Bronchial epithelial cell (primary cell): ENCODE results near the gene SCUBE3. TPM values are rescaled to one million over a fixed set of nuclear protein-coding genes. Genes with fewer than 3 reads are reported as not detected.

Experiments
- DNase-seq: peaks from one replicate; pipeline ENCODE4 v3.0.0-alpha.2; 2010; ENCODE audit warnings: low read depth
- FAIRE-seq: peaks from 2 replicates; lab custom pipeline; 2011; peaks lifted over from hg19 to GRCh38; lab: Jason Lieb, UNC
- H3K27me3 ChIP-seq: 2 replicates; pipeline ENCODE4 v1.5.1; 2011; ENCODE audit warnings: low read length; ENCODE audit not compliant: control insufficient read depth, insufficient read depth
- H3K36me3 ChIP-seq: 2 replicates; pipeline ENCODE4 v1.5.1; 2011; ENCODE audit warnings: low read length; ENCODE audit not compliant: control insufficient read depth, insufficient read depth
- H3K4me3 ChIP-seq: 2 replicates; pipeline ENCODE4 v1.5.1; 2011; ENCODE audit warnings: mild to moderate bottlenecking, low read depth, low read length, control low read depth
- total RNA-seq: library from RNA; depleted of rRNA; stranded (reverse); fragments of >200 nt; gene quantifications from 2 replicates; pipeline ENCODE4 v1.2.1, GENCODE V29; 2014
- TF ChIP-seq, protein P1 (sequence below): IDR thresholded peaks from 2 replicates; pipeline ENCODE4 v1.5.1; 2011; ENCODE audit warnings: mild to moderate bottlenecking, moderate library complexity, low read length, control low read depth, inconsistent platforms; ENCODE audit not compliant: insufficient read depth, severe bottlenecking

SCUBE3 gene
- total RNA-seq, 1 donor from 2014 or later, result not detected

DNA sequence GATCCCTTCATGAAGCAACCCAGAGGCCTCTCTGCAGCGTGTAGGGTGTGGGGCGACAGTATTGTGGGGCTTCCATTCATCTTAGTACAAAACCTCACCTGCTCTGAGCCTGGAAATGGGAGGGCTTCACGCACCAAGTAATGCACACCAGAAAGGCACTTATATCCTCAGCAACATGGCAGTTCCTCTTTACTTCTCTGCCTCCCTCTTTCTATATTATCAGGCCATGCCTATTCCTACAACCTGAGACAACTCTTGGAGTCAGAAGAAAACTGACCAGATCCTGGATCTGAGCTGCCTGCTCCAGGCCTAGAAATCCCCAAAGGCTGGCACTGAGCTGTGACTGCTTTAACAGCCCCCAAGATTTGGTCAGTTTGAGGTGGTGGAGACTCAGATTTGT lies 38.2 kb downstream of the SCUBE3 start:
- no peaks in the 10 kb centered on the region for H3K27me3 ChIP-seq
- FAIRE-seq (no peak), DNase-seq (no peak)
- TF ChIP-seq, protein P1, sequence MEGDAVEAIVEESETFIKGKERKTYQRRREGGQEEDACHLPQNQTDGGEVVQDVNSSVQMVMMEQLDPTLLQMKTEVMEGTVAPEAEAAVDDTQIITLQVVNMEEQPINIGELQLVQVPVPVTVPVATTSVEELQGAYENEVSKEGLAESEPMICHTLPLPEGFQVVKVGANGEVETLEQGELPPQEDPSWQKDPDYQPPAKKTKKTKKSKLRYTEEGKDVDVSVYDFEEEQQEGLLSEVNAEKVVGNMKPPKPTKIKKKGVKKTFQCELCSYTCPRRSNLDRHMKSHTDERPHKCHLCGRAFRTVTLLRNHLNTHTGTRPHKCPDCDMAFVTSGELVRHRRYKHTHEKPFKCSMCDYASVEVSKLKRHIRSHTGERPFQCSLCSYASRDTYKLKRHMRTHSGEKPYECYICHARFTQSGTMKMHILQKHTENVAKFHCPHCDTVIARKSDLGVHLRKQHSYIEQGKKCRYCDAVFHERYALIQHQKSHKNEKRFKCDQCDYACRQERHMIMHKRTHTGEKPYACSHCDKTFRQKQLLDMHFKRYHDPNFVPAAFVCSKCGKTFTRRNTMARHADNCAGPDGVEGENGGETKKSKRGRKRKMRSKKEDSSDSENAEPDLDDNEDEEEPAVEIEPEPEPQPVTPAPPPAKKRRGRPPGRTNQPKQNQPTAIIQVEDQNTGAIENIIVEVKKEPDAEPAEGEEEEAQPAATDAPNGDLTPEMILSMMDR, result no peak
- no peaks in the 10 kb centered on the region for H3K36me3 ChIP-seq
- H3K4me3 ChIP-seq, result no peak overlapping the region

- H3K27me3 ChIP-seq, result no peaks in the 10 kb centered on the region
- FAIRE-seq (no peak), DNase-seq (no peak)
- TF ChIP-seq, protein P1, result no peak
- H3K4me3 ChIP-seq, result no peak overlapping the region
- H3K36me3 ChIP-seq, result no peaks in the 10 kb centered on the region
These were observed 39.5 kb downstream of the SCUBE3 start for GRCh38 chr6:35253249-35253648.

DNA sequence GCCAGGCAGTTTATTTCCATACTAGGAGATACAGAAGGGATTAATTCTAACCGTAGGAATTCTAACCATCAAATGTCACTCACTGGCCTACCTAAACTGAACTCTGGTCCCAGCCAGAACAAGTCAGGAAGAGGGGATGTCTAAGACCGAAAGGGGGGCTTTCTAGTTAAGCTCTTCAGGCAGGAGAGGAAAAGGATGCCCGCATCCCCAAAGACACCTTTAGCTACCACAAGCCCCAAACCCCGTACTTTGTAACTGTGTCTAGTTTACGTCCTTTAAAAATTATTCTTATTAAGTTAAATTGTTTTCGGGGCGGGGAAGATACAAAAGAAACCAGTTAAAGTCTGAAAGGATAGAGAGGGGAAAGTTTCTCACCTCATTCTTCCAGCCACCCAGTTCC lies 44.6 kb downstream of the SCUBE3 start:
- Histone ChIP-seq H3K27me3 (no peaks in the 10 kb centered on the region), H3K4me3 (peak overlapping the region; percentile 88), H3K36me3 (no peaks in the 10 kb centered on the region)
- TF ChIP-seq, protein P1, result no peak
- FAIRE-seq (no peak), DNase-seq (no peak)

DNA sequence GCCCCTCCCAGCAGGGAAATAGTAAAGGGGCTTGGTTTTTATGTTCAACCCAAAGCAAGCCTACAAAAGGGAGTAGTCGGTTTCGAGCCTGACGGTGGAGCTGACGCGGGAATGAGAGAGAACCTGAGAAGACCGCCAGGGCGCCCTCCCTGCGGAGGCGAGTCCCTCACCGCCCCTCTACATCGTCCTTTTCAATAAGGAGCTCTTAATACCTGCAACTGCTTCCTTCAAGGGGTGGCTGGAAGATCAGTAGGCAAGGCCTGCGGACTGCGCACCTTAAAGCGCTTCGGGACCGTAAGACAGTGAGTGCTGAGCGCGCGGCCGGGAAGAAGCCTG lies 45.1 kb downstream of the SCUBE3 start:
- Histone ChIP-seq H3K36me3 (no peaks in the 10 kb centered on the region), H3K27me3 (no peaks in the 10 kb centered on the region), H3K4me3 (peak overlapping the region; percentile 88)
- DNase-seq (peak; percentile 51), FAIRE-seq (no peak)
- TF ChIP-seq, protein P1, result peak; percentile 4

GRCh38 chr6:35259194-35259947 lies 45.6 kb downstream of the SCUBE3 start, which contains the start of gene ZNF76:
Gene ZNF76, plus strand, starts transcription at chr6:35259735. Its CDS starts 21,417 bp downstream, at chr6:35281152.
- Histone ChIP-seq H3K36me3 (no peaks in the 10 kb centered on the region), H3K4me3 (peak within 1 kb of the TSS; percentile 88), H3K27me3 (no peaks in the 10 kb centered on the region)
- FAIRE-seq (no peak), DNase-seq (peak; percentile 87)
- TF ChIP-seq, protein P1, result no peak
